SH-SY5Y (cell line): ENCODE measurements around the gene MTA2.

Experiments used
- GATA2 ChIP-seq: IDR thresholded peaks from 2 replicates; pipeline ENCODE4 v1.6.1; 2011; ENCODE audit warnings: mild to moderate bottlenecking, low read depth, low read length
- GATA3 ChIP-seq: IDR thresholded peaks from 2 replicates; pipeline ENCODE4 v1.6.1; 2011; ENCODE audit warnings: low read depth, mild to moderate bottlenecking, low read length, moderate library complexity

- TF ChIP-seq GATA3 (no peak), GATA2 (no peak)
These were observed 2.5 kb downstream of the MTA2 start for GRCh38 chr11:62599069-62599696.
